ENCODE results near the gene KATNAL1. TPM values are rescaled to one million over a fixed set of nuclear protein-coding genes. Genes with fewer than 3 reads are reported as not detected.

Gene KATNAL1
- total and polyA plus RNA-seq, 10 of the 15 experiments (the other 5 are each of a cell fraction or from before 2014, with no cell fraction given): 6.5 to 18.7 (median 11.7) TPM

DNA sequence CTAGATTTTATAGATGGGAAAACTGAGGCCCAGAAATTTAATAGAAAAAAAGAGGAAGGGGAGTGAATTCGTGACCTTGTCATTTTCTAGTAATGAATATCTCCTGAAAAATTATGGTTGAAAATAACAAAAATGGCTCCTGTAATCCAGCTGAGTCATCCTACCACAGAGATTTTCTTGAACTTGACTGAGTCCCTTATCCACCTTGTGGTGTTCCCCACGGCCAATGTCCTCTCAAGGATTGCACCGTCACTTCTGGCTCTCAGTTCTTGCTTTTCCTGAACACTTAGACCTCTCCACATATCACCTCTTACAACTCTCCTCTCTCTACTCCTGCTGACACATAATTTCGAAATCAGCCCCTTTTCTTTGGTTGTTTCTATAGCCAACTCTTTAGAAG, 1.2 kb upstream of the KATNAL1 start (continued):
- TF ChIP-seq, protein P1, sequence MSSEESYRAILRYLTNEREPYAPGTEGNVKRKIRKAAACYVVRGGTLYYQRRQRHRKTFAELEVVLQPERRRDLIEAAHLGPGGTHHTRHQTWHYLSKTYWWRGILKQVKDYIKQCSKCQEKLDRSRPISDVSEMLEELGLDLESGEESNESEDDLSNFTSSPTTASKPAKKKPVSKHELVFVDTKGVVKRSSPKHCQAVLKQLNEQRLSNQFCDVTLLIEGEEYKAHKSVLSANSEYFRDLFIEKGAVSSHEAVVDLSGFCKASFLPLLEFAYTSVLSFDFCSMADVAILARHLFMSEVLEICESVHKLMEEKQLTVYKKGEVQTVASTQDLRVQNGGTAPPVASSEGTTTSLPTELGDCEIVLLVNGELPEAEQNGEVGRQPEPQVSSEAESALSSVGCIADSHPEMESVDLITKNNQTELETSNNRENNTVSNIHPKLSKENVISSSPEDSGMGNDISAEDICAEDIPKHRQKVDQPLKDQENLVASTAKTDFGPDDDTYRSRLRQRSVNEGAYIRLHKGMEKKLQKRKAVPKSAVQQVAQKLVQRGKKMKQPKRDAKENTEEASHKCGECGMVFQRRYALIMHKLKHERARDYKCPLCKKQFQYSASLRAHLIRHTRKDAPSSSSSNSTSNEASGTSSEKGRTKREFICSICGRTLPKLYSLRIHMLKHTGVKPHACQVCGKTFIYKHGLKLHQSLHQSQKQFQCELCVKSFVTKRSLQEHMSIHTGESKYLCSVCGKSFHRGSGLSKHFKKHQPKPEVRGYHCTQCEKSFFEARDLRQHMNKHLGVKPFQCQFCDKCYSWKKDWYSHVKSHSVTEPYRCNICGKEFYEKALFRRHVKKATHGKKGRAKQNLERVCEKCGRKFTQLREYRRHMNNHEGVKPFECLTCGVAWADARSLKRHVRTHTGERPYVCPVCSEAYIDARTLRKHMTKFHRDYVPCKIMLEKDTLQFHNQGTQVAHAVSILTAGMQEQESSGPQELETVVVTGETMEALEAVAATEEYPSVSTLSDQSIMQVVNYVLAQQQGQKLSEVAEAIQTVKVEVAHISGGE (CRISPR knock-in tag; IDR thresholded peaks at IDR 0.05): no peak
- TF ChIP-seq BCL11A (IDR thresholded peaks at IDR 0.05; ENCODE audit: low read depth, low read length) (0 out of 2 replicates have a peak, but pooled peaks have one; percentile 16), PAX5 (IDR thresholded peaks at IDR 0.05; ENCODE audit: borderline replicate concordance, low read depth, low read length) (no peak), IRF4 (IDR thresholded peaks at IDR 0.05; ENCODE audit: low read depth, low read length) (0 out of 2 replicates have a peak, but pooled peaks have one; percentile 14), SREBF1 (IDR thresholded peaks at IDR 0.05; ENCODE audit: low read length) (no peak)
- TF ChIP-seq, protein P2, sequence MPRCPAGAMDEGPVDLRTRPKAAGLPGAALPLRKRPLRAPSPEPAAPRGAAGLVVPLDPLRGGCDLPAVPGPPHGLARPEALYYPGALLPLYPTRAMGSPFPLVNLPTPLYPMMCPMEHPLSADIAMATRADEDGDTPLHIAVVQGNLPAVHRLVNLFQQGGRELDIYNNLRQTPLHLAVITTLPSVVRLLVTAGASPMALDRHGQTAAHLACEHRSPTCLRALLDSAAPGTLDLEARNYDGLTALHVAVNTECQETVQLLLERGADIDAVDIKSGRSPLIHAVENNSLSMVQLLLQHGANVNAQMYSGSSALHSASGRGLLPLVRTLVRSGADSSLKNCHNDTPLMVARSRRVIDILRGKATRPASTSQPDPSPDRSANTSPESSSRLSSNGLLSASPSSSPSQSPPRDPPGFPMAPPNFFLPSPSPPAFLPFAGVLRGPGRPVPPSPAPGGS (IDR thresholded peaks at IDR 0.05; ENCODE audit: borderline replicate concordance, insufficient read depth, low read depth, low read length, poor library complexity, severe bottlenecking): no peak

DNA sequence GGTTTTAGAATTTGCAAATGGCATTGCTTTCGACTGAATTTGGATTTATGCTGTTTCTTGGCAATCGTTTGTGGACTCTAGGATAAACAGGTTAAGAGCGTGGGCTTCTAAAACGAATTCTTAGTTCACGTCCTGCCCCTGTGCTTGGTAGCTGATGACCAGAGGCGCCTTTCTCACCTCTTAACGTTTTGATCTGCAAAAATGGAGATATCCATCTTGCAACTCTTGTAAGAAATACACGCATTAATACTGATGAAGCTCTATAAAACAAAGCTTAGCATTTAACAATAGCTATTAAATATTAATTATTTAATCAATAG, 580 bp upstream of the KATNAL1 start:
- Histone ChIP-seq H3K4me3 (peak overlapping the region; percentile 67), H3K27ac (ENCODE audit: control insufficient read depth, insufficient read depth) (peak overlapping the region; percentile 74; the same call in 1 of the 2 replicates), H3K4me2 (ENCODE audit: control insufficient read depth, insufficient read depth) (peak overlapping the region; percentile 75), H3K9ac (ENCODE audit: control insufficient read depth, insufficient read depth, low read length) (no peak overlapping the region), H2AFZ (ENCODE audit: control insufficient read depth, low read depth, low read length) (peak overlapping the region; percentile 86), H3K4me1 (ENCODE audit: control insufficient read depth, insufficient read depth, low read length) (peaks cover 18% of the 10 kb centered on the region), H4K20me1 (ENCODE audit: control insufficient read depth, insufficient read depth) (no peaks in the 10 kb centered on the region), H3K36me3 (ENCODE audit: control insufficient read depth in 2 of 2, insufficient read depth in 2 of 2, low read length in 1 of 2) (no peaks in the 10 kb centered on the region), H3K79me2 (ENCODE audit: control insufficient read depth, insufficient read depth, low read length) (peaks cover 21% of the 10 kb centered on the region), H3K27me3 (replicated peaks in 1 of 2; ENCODE audit: control insufficient read depth in 2 of 2, insufficient read depth in 2 of 2, low read length in 1 of 2) (no peaks in the 10 kb centered on the region), H3K9me3 (replicated peaks; ENCODE audit: control insufficient read depth, insufficient read depth, low read length) (no peaks in the 10 kb centered on the region)
- in situ Hi-C loops (cut with MboI) (no loop called here), intact Hi-C loops (cut with micrococcal nuclease; ENCODE audit: unreplicated experiment) (loop anchor here (2.0 to 5.0 kb wide), 4 partner anchors 63 to 166 kb away; no protein-coding TSS in a partner anchor)
- WGBS (ENCODE audit: insufficient coverage, insufficient replicate concordance, low lambda C conversion rate, missing lambda C conversion rate): 47% methylated on average over 8 of the region's 8 CpGs
- BruUV-seq (replicated peaks): TSS peak; percentile 64
- TF ChIP-seq SMC3 (IDR thresholded peaks at IDR 0.05; ENCODE audit: borderline replicate concordance, low read length): no peak
- TF ChIP-seq, protein P3, sequence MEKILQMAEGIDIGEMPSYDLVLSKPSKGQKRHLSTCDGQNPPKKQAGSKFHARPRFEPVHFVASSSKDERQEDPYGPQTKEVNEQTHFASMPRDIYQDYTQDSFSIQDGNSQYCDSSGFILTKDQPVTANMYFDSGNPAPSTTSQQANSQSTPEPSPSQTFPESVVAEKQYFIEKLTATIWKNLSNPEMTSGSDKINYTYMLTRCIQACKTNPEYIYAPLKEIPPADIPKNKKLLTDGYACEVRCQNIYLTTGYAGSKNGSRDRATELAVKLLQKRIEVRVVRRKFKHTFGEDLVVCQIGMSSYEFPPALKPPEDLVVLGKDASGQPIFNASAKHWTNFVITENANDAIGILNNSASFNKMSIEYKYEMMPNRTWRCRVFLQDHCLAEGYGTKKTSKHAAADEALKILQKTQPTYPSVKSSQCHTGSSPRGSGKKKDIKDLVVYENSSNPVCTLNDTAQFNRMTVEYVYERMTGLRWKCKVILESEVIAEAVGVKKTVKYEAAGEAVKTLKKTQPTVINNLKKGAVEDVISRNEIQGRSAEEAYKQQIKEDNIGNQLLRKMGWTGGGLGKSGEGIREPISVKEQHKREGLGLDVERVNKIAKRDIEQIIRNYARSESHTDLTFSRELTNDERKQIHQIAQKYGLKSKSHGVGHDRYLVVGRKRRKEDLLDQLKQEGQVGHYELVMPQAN (conservative IDR thresholded peaks at IDR 0.05): no peak
- no peak for TF ChIP-seq JUNB (IDR thresholded peaks at IDR 0.05)
- no peak for TF ChIP-seq FOXM1 (IDR thresholded peaks at IDR 0.05; ENCODE audit: low read depth, low read length)
- RAD21 ChIA-PET (ENCODE audit: unreplicated experiment): interaction anchor here (0.7 to 1.9 kb wide), 4 partner anchors 66 to 176 kb away, joined by 3 to 12 read pairs (median 4); no protein-coding TSS in a partner anchor
- ATAC-seq (no peak), FAIRE-seq (no peak), DNase-seq (ENCODE audit: low read depth, low spot score) (no peak)
- POLR2A ChIA-PET: no interaction called here
- CTCF ChIA-PET: interaction anchor here (0.9 to 3.6 kb wide), 5 partner anchors 8 to 178 kb away, joined by 3 to 23 read pairs (median 6); no protein-coding TSS in a partner anchor
- SMC1A ChIA-PET (ENCODE audit: uncharacterized antibody, unreplicated experiment): interaction anchor here (0.6 to 3.8 kb wide), 10 partner anchors 10 to 308 kb away, joined by 3 to 15 read pairs (median 4); no protein-coding TSS in a partner anchor
